Glomerular visceral epithelial cell (primary cell): ENCODE results near the gene LIMCH1.
"Not testable (repeated sequence)": the region's sequence is repeated elsewhere in the genome, so short reads cannot be mapped to it uniquely, and the experiment has no call there.

ENCODE experiments used
- DNase-seq: peaks from one replicate; pipeline ENCODE4 v3.0.0-alpha.2; 2016; ENCODE audit errors: extremely low spot score

Gene LIMCH1

GRCh38 chr4:41728573-41728913 is 190.6 kb downstream of the LIMCH1 start:
- DNase-seq, result no peak

- DNase-seq, result no peak
These were observed 193.7 kb downstream of the LIMCH1 start for GRCh38 chr4:41731569-41732126.

GRCh38 chr4:41734371-41734770 is 196.4 kb downstream of the LIMCH1 start:
- no peak for DNase-seq

- DNase-seq, result not testable (repeated sequence)
These were observed 199.5 kb downstream of the LIMCH1 start for GRCh38 chr4:41737491-41737890.

GRCh38 chr4:41741354-41741753 is 203.4 kb downstream of the LIMCH1 start:
- DNase-seq, result no peak

GRCh38 chr4:41744572-41745291 is 206.8 kb downstream of the LIMCH1 start:
- DNase-seq, result no peak

GRCh38 chr4:41745292-41746024 is 207.5 kb downstream of the LIMCH1 start:
- DNase-seq, result no peak

GRCh38 chr4:41746025-41746439 is 208.1 kb downstream of the LIMCH1 start:
- no peak for DNase-seq

- no peak for DNase-seq
These were observed 208.7 kb downstream of the LIMCH1 start for GRCh38 chr4:41746440-41747229.

- no peak for DNase-seq
These were observed 209.5 kb downstream of the LIMCH1 start for GRCh38 chr4:41747230-41748055.

GRCh38 chr4:41748074-41748570 is 210.2 kb downstream of the LIMCH1 start:
- DNase-seq, result no peak

- DNase-seq, result no peak
These were observed 210.9 kb downstream of the LIMCH1 start, which contains the start of gene PHOX2B for GRCh38 chr4:41748571-41749475. PHOX2B (minus strand) TSS chr4:41748725; CDS start chr4:41748610, 115 bp downstream.

GRCh38 chr4:41749631-41750039 is 211.7 kb downstream of the LIMCH1 start:
- DNase-seq, result no peak
